PFSK-1 (cell line): Measurements from ENCODE around the gene USP47.

Experiments used
- FOXP2 ChIP-seq: optimal IDR thresholded peaks from 2 replicates; pipeline ENCODE3; 2011; ENCODE audit warnings: borderline replicate concordance, control low read depth, inconsistent platforms; ENCODE audit not compliant: insufficient read depth; ENCODE audit errors: extremely low read length, extremely low read depth
- POLR2AphosphoS5 ChIP-seq: IDR thresholded peaks from 2 replicates; pipeline ENCODE4 v1.6.1; 2012; ENCODE audit warnings: low read depth, mild to moderate bottlenecking, control low read depth, low read length, moderate library complexity
- REST ChIP-seq, 2 experiments: IDR thresholded peaks; 2 replicates each; pipeline versions ENCODE4 v1.6.1 to v1.8.0; 2011 to 2012; ENCODE audit warnings: low read depth in 2 of 2, low read length in 2 of 2, control low read depth in 1 of 2, inconsistent platforms in 1 of 2, mild to moderate bottlenecking in 1 of 2, moderate library complexity in 1 of 2; ENCODE audit not compliant: insufficient read depth in 1 of 2
- SIN3A ChIP-seq: IDR thresholded peaks from 2 replicates; pipeline ENCODE4 v1.6.1; 2012; ENCODE audit warnings: mild to moderate bottlenecking, low read length, moderate library complexity, borderline replicate concordance; ENCODE audit not compliant: insufficient read depth
- TAF1 ChIP-seq: IDR thresholded peaks from 2 replicates; pipeline ENCODE4 v1.6.1; 2012; ENCODE audit warnings: low read length, control low read depth, borderline replicate concordance; ENCODE audit not compliant: insufficient read depth

The USP47 gene

GRCh38 chr11:11845071-11845470 lies 3.3 kb downstream of the USP47 start:
- TF ChIP-seq FOXP2 (no peak), REST (IDR thresholded peaks at IDR 0.05; ENCODE audit: insufficient read depth in 1 of 2, low read depth in 2 of 2, low read length in 2 of 2) (no peak), SIN3A (no peak), POLR2AphosphoS5 (no peak), TAF1 (no peak)

GRCh38 chr11:11845551-11845950 lies 3.8 kb downstream of the USP47 start:
- TF ChIP-seq POLR2AphosphoS5: no peak
- TF ChIP-seq FOXP2: no peak
- no peak for TF ChIP-seq SIN3A
- TF ChIP-seq TAF1: no peak
- TF ChIP-seq REST (IDR thresholded peaks at IDR 0.05; ENCODE audit: insufficient read depth in 1 of 2, low read depth in 2 of 2, low read length in 2 of 2): no peak

DNA sequence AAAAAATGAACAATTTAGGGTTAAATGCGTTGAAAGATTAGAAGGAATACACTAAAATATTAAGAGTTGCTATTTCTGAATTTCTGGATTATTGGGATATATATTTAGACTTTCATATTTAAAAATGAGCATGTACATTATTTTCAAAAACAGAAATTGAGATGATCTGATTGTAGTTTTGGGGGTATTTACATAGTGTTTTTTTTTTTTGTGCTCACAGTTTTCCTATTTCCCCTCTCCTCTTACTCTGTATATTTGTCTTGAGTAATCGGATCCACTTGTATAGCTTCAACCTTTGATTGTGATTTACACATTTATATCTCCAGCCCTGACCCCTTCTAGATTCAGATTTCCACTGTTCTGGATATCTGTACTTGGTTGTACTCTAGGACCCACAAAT lies 5.3 kb downstream of the USP47 start:
- TF ChIP-seq FOXP2 (no peak), POLR2AphosphoS5 (no peak), REST (IDR thresholded peaks at IDR 0.05; ENCODE audit: insufficient read depth in 1 of 2, low read depth in 2 of 2, low read length in 2 of 2) (no peak), SIN3A (no peak), TAF1 (no peak)

DNA sequence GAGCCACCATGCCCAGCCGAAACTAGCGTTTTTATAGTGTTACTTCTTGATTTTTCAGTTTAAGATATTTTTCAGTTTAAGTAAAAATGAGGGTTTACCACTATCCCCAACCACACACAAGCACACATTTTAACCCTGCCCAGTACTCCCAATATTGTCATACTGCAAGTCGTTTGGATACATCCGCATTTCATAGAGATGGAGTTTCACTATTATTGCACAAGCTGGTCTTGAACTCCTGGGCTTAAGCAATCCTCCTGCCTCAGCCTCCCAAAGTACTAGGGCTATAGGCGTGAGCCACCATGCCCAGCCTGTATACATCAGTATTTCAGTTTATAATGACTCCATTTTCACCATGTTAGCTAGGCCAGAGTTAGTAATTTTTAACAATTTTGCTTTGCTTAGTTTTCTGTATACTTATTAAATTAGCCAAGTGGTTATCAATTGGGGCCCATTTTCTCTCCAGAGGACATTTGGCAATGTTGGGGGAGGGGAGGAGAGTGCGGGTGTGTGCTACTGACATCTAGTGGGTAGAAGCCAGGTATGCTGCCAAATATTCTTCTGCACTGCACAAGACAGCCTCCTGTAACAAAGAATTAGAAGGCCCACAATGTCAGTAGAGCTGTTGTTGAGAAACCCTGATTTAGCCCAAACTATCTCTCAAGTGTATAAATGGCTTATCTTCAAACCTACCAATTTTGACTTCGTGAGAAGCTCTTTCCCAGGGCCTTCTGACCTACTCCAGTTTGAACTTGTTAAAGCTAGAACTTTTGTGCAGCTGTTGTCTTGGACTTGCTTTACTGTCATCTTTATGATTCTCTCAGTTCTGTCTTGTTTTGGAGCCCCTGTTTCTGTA lies 7.3 kb downstream of the USP47 start:
- TF ChIP-seq TAF1: no peak
- no peak for TF ChIP-seq FOXP2
- TF ChIP-seq SIN3A: no peak
- no peak for TF ChIP-seq POLR2AphosphoS5
- no peak for TF ChIP-seq REST (IDR thresholded peaks at IDR 0.05; ENCODE audit: insufficient read depth in 1 of 2, low read depth in 2 of 2, low read length in 2 of 2)
